ENCODE data around the gene CIB2.

The CIB2 gene

DNA sequence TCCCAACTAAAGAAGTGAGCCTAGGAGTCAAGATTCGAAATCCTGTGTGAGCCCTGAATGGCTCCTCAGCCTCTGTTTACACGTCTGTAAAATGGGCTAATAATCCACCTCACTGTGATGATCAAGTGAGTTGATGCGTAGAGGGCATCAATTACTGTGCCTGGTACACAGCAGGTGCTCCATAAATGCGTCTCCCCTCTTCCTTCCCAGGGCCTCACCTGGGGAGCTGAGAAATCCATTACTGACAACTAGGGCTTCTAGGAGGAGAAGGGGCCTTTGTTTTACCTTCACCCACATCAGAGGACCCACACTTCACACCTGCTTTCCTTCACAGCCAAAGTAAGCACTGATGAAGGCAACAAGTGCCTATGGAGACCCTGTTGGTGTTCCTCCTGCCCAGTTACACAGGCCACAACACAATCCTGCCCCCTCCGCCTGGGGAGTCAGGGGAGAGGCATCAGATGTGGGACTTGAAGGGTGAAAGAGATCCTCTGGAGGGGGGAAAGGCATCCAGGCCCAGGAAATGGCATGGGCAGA is 1.4 kb downstream of the CIB2 start:
- Mint-ChIP-seq H3K36me3 (no peaks in the 10 kb centered on the region), H3K27me3 (no peaks in the 10 kb centered on the region), H3K4me1 (peaks cover 25% of the 10 kb centered on the region), H3K27ac (no peak overlapping the region), H3K9me3 (no peaks in the 10 kb centered on the region), H3K4me3 (peak overlapping the region; percentile 67)

- Mint-ChIP-seq H3K4me1 (peaks cover 25% of the 10 kb centered on the region), H3K9me3 (no peaks in the 10 kb centered on the region), H3K36me3 (no peaks in the 10 kb centered on the region), H3K27me3 (no peaks in the 10 kb centered on the region), H3K4me3 (no peak overlapping the region), H3K27ac (peak overlapping the region; percentile 92)
Measured at GRCh38 chr15:78129077-78129750, 2.0 kb downstream of the CIB2 start.

DNA sequence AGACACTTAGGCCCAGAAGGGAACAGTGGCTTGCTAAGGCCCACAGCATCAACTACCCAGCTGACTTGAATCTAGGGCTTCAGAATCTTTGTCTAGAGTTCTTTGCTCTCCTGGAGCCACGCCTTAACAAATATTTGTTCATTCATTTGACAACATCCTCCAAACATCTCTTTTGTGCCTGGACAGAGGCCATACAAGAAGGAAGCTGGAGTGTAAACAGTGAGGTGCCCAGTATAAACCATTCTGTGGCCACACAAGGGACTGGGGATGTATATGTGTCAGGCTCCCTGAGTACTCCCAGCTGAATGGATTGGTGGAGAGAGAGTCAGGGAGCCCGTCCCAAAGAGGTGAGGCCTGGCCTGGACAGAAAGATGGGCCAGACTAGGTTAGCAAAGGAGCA is 3.4 kb downstream of the CIB2 start:
- Mint-ChIP-seq H3K36me3 (no peaks in the 10 kb centered on the region), H3K4me1 (peaks cover 19% of the 10 kb centered on the region), H3K27me3 (no peaks in the 10 kb centered on the region), H3K4me3 (no peak overlapping the region), H3K27ac (peak overlapping the region; percentile 38), H3K9me3 (no peaks in the 10 kb centered on the region)

DNA sequence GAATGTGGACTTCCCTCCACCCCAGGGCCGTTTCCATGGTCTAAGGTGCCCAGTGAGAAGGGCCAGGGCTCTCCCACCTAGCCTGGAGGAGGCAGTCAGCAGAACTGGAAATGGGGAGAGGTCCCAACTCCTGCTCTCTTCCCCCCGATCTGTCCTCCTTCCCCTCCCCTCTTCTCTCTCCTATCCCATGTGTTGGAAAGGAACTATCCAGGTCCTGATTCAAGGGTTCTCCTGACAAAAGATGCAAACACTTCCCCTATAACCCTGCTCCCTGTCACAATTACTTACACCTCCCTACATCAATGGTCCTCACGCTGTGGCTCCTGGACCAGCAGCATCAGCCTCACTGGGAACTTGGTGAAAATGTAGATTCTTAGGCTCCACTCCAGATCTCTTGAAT is 6.0 kb downstream of the CIB2 start:
- Mint-ChIP-seq H3K27me3 (no peaks in the 10 kb centered on the region), H3K4me3 (no peak overlapping the region), H3K9me3 (no peaks in the 10 kb centered on the region), H3K27ac (peak overlapping the region; percentile 68), H3K36me3 (no peaks in the 10 kb centered on the region), H3K4me1 (peaks cover 11% of the 10 kb centered on the region)

DNA sequence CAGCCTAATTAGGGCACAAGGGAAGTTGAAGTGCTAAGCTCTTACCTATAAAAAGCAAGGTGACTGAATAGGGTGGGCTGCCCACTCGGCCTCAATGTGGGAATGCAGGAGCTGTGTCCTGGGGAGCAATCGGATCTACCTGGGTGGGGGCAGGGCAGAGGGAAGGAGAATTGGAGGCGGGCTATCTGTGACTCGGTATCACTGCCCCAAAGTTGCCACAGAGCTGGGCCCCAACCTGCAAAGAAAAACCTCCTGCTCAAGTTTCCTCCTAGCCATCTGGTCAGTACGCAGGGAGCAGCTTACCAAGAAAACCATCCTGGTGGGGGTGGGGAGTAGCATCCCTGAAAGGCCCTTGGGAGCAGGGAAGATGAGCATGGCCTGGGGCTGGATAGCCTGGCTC is 10.7 kb downstream of the CIB2 start:
- Mint-ChIP-seq H3K4me1 (no peaks in the 10 kb centered on the region), H3K27ac (no peak overlapping the region), H3K4me3 (no peak overlapping the region), H3K36me3 (no peaks in the 10 kb centered on the region), H3K9me3 (no peaks in the 10 kb centered on the region), H3K27me3 (no peaks in the 10 kb centered on the region)

DNA sequence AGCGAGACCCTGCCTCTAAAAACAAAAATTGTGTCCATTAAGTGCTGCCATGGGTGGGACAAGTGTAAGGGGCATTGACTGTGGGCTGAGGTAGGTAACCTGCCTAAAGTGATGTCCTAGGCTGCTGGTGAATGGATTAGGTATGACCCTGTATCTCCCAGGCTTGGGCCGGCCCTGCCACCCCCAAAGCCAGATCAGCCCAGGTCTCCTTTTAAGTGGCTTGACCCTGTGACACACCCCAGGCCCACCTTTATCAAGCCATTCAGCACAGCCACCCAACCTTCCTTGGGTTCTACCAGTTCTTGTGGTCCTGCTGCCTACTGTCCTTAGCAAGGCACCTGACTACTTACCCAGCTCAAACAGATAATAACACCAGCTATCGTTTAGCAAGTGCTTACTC is 18.7 kb downstream of the CIB2 start:
- no peak overlapping the region for H3K27ac Mint-ChIP-seq
- H3K36me3 Mint-ChIP-seq, result no peaks in the 10 kb centered on the region
- H3K27me3 Mint-ChIP-seq, result no peaks in the 10 kb centered on the region
- no peaks in the 10 kb centered on the region for H3K9me3 Mint-ChIP-seq
- H3K4me1 Mint-ChIP-seq, result peaks cover 7% of the 10 kb centered on the region
- no peak overlapping the region for H3K4me3 Mint-ChIP-seq

GRCh38 chr15:78111788-78112187 is 19.5 kb downstream of the CIB2 start:
- Mint-ChIP-seq H3K4me1 (peaks cover 11% of the 10 kb centered on the region), H3K4me3 (no peak overlapping the region), H3K36me3 (no peaks in the 10 kb centered on the region), H3K27me3 (no peaks in the 10 kb centered on the region), H3K9me3 (no peaks in the 10 kb centered on the region), H3K27ac (no peak overlapping the region)

DNA sequence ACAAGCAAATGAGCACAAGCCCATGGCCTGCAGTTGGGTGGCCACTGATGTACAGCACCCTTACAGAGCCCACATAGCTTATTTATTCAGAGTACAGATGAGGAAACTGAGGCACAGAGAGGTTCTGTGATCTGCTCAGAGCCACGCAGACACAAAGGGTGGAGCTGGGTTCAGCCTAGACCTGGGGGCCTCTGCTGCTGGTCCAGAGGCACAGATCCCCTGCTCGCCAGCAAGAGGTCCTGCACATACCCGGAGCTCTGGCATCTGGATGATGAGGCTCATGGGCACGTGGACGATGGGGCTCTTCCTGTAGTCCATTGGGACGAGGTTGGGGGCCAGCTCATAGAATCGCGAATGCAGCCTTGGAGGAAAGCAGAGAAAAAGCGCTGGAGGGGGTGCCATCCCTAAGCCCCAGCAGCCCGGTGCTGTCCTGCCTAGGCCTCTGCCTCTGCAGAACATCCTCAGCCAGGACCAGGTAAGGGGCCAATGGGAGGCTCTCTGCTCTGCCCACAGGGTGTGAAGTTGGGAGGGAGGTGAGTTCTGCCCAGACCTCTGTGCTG is 20.2 kb downstream of the CIB2 start:
- no peaks in the 10 kb centered on the region for H3K9me3 Mint-ChIP-seq
- peaks cover 13% of the 10 kb centered on the region for H3K4me1 Mint-ChIP-seq
- H3K4me3 Mint-ChIP-seq, result no peak overlapping the region
- H3K27ac Mint-ChIP-seq, result no peak overlapping the region
- H3K36me3 Mint-ChIP-seq, result no peaks in the 10 kb centered on the region
- H3K27me3 Mint-ChIP-seq, result no peaks in the 10 kb centered on the region

- Mint-ChIP-seq H3K36me3 (no peaks in the 10 kb centered on the region), H3K27ac (no peak overlapping the region), H3K4me1 (peaks cover 22% of the 10 kb centered on the region), H3K27me3 (no peaks in the 10 kb centered on the region), H3K9me3 (no peaks in the 10 kb centered on the region), H3K4me3 (no peak overlapping the region)
Measured at GRCh38 chr15:78110096-78110495, 21.1 kb downstream of the CIB2 start.

DNA sequence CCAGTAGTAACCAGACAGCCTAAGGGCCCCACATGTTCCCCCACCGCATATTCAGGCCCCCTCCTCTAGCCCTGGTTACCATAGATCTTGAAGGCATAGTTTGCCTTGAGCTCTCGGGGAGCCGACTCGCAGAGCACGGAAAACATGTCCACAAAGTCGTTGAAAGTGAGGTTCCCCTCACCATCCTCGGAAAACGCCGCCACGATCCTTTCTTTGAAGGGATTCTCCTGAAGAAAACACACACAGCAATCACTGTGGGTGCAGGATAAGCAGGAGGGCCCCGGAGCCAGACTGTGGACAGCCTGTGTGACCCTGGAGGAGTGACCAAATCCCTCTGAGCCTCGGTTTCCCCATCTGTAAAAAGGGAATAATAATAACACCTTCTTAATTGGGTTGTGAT is 22.1 kb downstream of the CIB2 start:
- Mint-ChIP-seq H3K27me3 (no peaks in the 10 kb centered on the region), H3K9me3 (no peaks in the 10 kb centered on the region), H3K4me1 (peaks cover 31% of the 10 kb centered on the region), H3K36me3 (no peaks in the 10 kb centered on the region), H3K4me3 (no peak overlapping the region), H3K27ac (no peak overlapping the region)

DNA sequence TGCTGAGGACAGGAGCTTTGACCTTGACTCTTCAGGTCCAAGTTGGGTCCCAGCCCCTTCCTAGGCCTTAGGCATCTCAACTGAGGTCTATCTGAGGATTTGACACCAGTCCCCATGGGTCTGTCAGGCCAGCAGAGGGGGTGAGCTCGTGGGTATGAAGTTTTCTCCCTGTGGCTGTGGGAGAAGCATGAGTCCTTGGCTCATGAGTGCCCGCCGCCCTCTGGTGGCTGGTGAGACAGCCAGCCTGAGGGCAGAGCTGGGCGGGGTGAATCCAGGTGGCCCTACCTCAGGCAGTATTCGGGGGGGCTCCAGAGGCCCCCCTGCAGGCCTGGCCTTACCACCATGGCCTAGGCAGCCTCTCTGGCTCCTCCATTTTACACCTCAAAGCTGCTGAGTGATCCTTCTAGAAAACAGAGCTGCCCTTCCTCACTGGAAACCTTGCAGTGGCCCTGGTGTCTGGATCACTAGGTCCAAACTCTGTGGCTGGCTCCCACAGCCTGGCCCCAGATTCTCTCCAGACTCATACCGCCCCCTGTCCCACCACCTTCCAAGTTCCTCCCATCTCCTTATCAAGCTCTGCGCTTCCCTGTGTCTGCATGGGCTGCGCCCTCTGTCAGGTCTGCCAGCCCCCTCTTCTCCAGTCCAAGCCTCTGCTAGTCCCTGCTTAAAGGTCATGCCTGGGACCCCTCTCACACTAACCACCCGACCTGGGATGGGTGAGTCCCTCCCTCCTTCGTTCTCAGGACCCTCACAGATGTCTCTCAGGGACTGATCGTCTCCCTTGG is 22.8 kb downstream of the CIB2 start:
- Mint-ChIP-seq H3K4me1 (peaks cover 38% of the 10 kb centered on the region), H3K27me3 (no peaks in the 10 kb centered on the region), H3K4me3 (no peak overlapping the region), H3K36me3 (no peaks in the 10 kb centered on the region), H3K9me3 (no peaks in the 10 kb centered on the region), H3K27ac (no peak overlapping the region)

- H3K4me1 Mint-ChIP-seq, result peaks cover 36% of the 10 kb centered on the region
- H3K27ac Mint-ChIP-seq, result no peak overlapping the region
- H3K27me3 Mint-ChIP-seq, result no peaks in the 10 kb centered on the region
- no peaks in the 10 kb centered on the region for H3K9me3 Mint-ChIP-seq
- no peak overlapping the region for H3K4me3 Mint-ChIP-seq
- H3K36me3 Mint-ChIP-seq, result no peaks in the 10 kb centered on the region
Measured at GRCh38 chr15:78107471-78107870, 23.8 kb downstream of the CIB2 start.

GRCh38 chr15:78105476-78106241 is 25.6 kb downstream of the CIB2 start:
- H3K27ac Mint-ChIP-seq, result peak overlapping the region; percentile 85
- no peaks in the 10 kb centered on the region for H3K27me3 Mint-ChIP-seq
- peaks cover 36% of the 10 kb centered on the region for H3K4me1 Mint-ChIP-seq
- H3K36me3 Mint-ChIP-seq, result no peaks in the 10 kb centered on the region
- H3K9me3 Mint-ChIP-seq, result no peaks in the 10 kb centered on the region
- H3K4me3 Mint-ChIP-seq, result no peak overlapping the region

GRCh38 chr15:78104566-78105475 is 26.4 kb downstream of the CIB2 start:
- no peak overlapping the region for H3K4me3 Mint-ChIP-seq
- peak overlapping the region; percentile 85 for H3K27ac Mint-ChIP-seq
- H3K36me3 Mint-ChIP-seq, result no peaks in the 10 kb centered on the region
- peaks cover 36% of the 10 kb centered on the region for H3K4me1 Mint-ChIP-seq
- H3K9me3 Mint-ChIP-seq, result no peaks in the 10 kb centered on the region
- no peaks in the 10 kb centered on the region for H3K27me3 Mint-ChIP-seq

- no peaks in the 10 kb centered on the region for H3K27me3 Mint-ChIP-seq
Measured at GRCh38 chr15:78104119-78104479, 27.1 kb downstream of the CIB2 start.

More at GRCh38 chr15:78104119-78104479, 27.1 kb downstream of the CIB2 start:
- peak overlapping the region; percentile 77 for H3K27ac Mint-ChIP-seq
- no peaks in the 10 kb centered on the region for H3K36me3 Mint-ChIP-seq
- peak overlapping the region; percentile 27 for H3K4me3 Mint-ChIP-seq
- peaks cover 36% of the 10 kb centered on the region for H3K4me1 Mint-ChIP-seq
- H3K9me3 Mint-ChIP-seq, result no peaks in the 10 kb centered on the region
